SW 1271 (cell line): Measurements from ENCODE around the gene RABGAP1.
A peak's percentile ranks its signal among the peaks of the same experiment; 100 is the strongest.

Experiments used
- DNase-seq, 2 experiments: peaks; one replicate each; lab custom pipeline; 2025; lab: John Stamatoyannopoulos, UW

Gene RABGAP1

GRCh38 chr9:123085916-123086315 lies 145.1 kb downstream of the RABGAP1 start:
- no peak for DNase-seq

- DNase-seq, result no peak
Observed at GRCh38 chr9:123087359-123087888, 146.6 kb downstream of the RABGAP1 start.

GRCh38 chr9:123089040-123089439 lies 148.2 kb downstream of the RABGAP1 start:
- DNase-seq, result no peak

- DNase-seq, result no peak
Observed at GRCh38 chr9:123089790-123090189, 149.0 kb downstream of the RABGAP1 start.

GRCh38 chr9:123090198-123090896 lies 149.5 kb downstream of the RABGAP1 start:
- no peak for DNase-seq

- DNase-seq, result no peak
Observed at GRCh38 chr9:123090956-123091355, 150.1 kb downstream of the RABGAP1 start.

GRCh38 chr9:123091459-123091858 lies 150.6 kb downstream of the RABGAP1 start:
- DNase-seq, result peak in 1 of 2 experiments; percentile 14

- no peak for DNase-seq
Observed at GRCh38 chr9:123093141-123093540, 152.3 kb downstream of the RABGAP1 start.

GRCh38 chr9:123096987-123097386 lies 156.2 kb downstream of the RABGAP1 start:
- no peak for DNase-seq

GRCh38 chr9:123097430-123098095 lies 156.7 kb downstream of the RABGAP1 start:
- DNase-seq, result no peak

- DNase-seq, result no peak
Observed at GRCh38 chr9:123098096-123098459, 157.3 kb downstream of the RABGAP1 start.

- DNase-seq, result no peak
Observed at GRCh38 chr9:123099042-123099441, 158.2 kb downstream of the RABGAP1 start.

- DNase-seq, result no peak
Observed at GRCh38 chr9:123099548-123099947, 158.7 kb downstream of the RABGAP1 start.

- DNase-seq, result peak in 1 of 2 experiments; percentile 7
Observed at GRCh38 chr9:123102375-123103113, 161.7 kb downstream of the RABGAP1 start.

- DNase-seq, result no peak
Observed at GRCh38 chr9:123104807-123105206, 164.0 kb downstream of the RABGAP1 start.

GRCh38 chr9:123105490-123105889 lies 164.7 kb downstream of the RABGAP1 start:
- DNase-seq, result no peak

- no peak for DNase-seq
Observed at GRCh38 chr9:123107639-123108285, 166.9 kb downstream of the RABGAP1 start.

GRCh38 chr9:123108976-123109375 lies 168.2 kb downstream of the RABGAP1 start:
- DNase-seq, result no peak

- DNase-seq, result no peak
Observed at GRCh38 chr9:123109540-123110279, 168.9 kb downstream of the RABGAP1 start.

GRCh38 chr9:123111427-123112014 lies 170.7 kb downstream of the RABGAP1 start:
- DNase-seq, result no peak
